SU-DHL-6 (cell line): Measurements from ENCODE around the gene GRIK3.

Experiments
- EZH2phosphoT487 ChIP-seq: fragments of 200-600 bp; sonication (generic), shearing (Covaris generic); conservative IDR thresholded peaks from 2 replicates; pipeline ENCODE4 v1.6.1; 2018; ENCODE audit warnings: mild to moderate bottlenecking, antibody characterized with exemption, low read length, moderate library complexity, mixed read lengths
- TF ChIP-seq, protein P1 (sequence below): fragments of 200-600 bp; sonication (generic); IDR thresholded peaks from one replicate; pipeline ENCODE4 v1.5.1; 2017; ENCODE audit warnings: antibody characterized with exemption, mild to moderate bottlenecking, low read length, moderate library complexity; ENCODE audit not compliant: insufficient read depth, poor library complexity, severe bottlenecking

DNA sequence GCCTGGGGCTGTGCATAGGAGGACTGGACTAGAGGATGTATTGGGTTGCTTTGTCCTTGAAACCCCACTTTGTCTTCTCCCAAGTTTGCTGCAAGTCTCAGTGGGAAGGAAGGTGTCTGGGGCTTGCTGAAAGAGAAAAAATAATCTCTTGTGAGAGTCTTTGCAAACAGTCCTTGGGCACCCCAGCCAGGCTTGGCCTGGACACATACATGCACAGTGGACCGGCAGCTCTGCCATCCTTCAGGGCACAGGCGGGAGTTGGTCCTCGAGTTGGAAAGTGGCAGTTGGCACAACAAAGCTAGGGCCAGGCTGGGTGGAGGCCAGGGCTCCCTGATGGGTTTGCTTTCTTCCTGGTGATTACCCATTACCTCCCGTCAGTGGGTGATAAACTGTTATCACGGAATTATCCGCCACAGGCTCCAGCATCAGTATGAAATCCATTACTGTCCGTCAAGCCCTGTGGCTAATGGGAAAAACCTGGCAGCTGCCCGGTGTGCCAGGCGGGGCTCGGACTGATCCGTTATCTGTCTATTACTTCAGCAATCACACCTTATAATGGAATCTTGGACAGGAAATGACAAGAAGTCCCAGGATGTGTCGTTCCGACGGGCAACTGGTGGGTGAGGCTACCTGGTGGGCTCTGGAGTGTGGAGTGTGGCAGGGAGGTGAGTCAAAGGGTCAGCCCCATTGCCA is 265.7 kb downstream of the GRIK3 start:
- TF ChIP-seq, protein P1, sequence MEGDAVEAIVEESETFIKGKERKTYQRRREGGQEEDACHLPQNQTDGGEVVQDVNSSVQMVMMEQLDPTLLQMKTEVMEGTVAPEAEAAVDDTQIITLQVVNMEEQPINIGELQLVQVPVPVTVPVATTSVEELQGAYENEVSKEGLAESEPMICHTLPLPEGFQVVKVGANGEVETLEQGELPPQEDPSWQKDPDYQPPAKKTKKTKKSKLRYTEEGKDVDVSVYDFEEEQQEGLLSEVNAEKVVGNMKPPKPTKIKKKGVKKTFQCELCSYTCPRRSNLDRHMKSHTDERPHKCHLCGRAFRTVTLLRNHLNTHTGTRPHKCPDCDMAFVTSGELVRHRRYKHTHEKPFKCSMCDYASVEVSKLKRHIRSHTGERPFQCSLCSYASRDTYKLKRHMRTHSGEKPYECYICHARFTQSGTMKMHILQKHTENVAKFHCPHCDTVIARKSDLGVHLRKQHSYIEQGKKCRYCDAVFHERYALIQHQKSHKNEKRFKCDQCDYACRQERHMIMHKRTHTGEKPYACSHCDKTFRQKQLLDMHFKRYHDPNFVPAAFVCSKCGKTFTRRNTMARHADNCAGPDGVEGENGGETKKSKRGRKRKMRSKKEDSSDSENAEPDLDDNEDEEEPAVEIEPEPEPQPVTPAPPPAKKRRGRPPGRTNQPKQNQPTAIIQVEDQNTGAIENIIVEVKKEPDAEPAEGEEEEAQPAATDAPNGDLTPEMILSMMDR: no peak
- TF ChIP-seq EZH2phosphoT487: no peak
